Astrocyte of the spinal cord (primary cell): Measurements from ENCODE around the gene DGCR2.

Experiments
- DNase-seq: peaks from one replicate; pipeline ENCODE4 v3.0.0; 2011; ENCODE audit warnings: low read depth, low spot score
- H3K4me3 ChIP-seq: 2 replicates; pipeline ENCODE4 v1.5.1; 2011; ENCODE audit warnings: low read depth, mild to moderate bottlenecking, low read length, moderate library complexity
- CTCF ChIP-seq: IDR thresholded peaks from 2 replicates; pipeline ENCODE4 v1.5.1; 2012; ENCODE audit warnings: low read depth, mild to moderate bottlenecking, low read length, inconsistent platforms
- in situ Hi-C: cut with HindIII; loops from 2 replicates; pipeline ENCODE4 v1.10.0; 2017; ENCODE audit warnings: low sequenced_read_pairs

Gene DGCR2

GRCh38 chr22:19136915-19137314 is 14.7 kb upstream of the DGCR2 start:
- no peak overlapping the region for H3K4me3 ChIP-seq
- DNase-seq = no peak
- in situ Hi-C loops = no loop called here
- TF ChIP-seq CTCF = no peak

DNA sequence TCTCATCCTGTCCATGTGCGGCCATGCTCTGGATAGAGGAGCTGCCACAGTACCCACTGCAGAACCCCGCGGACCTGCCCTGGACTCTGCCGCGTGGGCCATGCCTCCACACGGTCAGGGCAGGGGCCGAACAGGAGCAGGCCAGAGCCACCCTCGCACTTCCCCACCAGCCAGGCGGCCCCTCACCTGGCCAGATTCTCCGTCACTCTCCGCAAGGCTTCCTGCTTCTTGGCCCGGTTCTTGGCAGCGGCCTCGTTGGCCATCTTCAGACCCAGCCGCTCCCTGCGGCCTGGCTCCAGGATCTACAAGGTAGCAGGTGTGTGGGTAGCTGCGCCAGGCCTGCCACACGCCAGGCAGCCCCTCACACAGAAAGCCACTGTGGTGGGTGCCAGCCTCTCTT is 12.7 kb upstream of the DGCR2 start:
- no peak for DNase-seq
- no peak for TF ChIP-seq CTCF
- in situ Hi-C loops = no loop called here
- no peak overlapping the region for H3K4me3 ChIP-seq

DNA sequence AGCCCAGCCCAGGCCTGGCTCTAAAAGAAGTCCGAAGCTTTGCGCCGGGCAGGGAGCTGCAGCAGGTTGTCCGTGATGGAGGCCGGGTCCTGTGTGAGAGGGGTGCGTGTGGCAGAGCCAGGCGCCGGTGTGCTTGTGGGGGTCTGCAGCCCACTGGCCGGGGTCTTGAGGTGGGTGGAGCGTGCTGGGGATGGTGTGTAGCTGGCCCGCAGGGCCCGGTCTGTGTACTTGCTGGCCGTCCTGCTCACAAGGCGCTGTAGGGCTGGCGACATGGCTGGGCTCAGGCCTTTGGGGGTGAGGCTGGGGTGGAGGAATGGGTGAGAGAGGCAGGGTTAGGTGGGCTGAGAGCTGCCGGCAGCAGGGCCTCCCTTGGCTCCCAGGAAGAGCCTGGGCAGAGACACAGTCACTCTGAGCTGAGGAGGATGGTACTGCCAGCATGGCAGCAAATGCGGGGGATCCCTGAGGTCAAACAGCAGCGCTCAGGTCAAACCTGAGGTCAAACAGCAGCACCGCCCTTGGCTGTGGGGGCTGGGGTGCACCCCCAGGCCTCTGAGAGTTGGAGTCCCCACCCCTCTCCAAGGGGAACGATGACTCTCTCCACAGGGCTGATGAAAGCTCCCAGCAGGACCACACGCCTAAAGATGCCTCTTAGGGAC is 12.1 kb upstream of the DGCR2 start:
- DNase-seq = no peak
- H3K4me3 ChIP-seq = no peak overlapping the region
- no peak for TF ChIP-seq CTCF
- in situ Hi-C loops = no loop called here

- in situ Hi-C loops = no loop called here
- TF ChIP-seq CTCF = no peak
- H3K4me3 ChIP-seq = no peak overlapping the region
- DNase-seq = no peak
Observed at GRCh38 chr22:19133561-19133960, 11.3 kb upstream of the DGCR2 start.

DNA sequence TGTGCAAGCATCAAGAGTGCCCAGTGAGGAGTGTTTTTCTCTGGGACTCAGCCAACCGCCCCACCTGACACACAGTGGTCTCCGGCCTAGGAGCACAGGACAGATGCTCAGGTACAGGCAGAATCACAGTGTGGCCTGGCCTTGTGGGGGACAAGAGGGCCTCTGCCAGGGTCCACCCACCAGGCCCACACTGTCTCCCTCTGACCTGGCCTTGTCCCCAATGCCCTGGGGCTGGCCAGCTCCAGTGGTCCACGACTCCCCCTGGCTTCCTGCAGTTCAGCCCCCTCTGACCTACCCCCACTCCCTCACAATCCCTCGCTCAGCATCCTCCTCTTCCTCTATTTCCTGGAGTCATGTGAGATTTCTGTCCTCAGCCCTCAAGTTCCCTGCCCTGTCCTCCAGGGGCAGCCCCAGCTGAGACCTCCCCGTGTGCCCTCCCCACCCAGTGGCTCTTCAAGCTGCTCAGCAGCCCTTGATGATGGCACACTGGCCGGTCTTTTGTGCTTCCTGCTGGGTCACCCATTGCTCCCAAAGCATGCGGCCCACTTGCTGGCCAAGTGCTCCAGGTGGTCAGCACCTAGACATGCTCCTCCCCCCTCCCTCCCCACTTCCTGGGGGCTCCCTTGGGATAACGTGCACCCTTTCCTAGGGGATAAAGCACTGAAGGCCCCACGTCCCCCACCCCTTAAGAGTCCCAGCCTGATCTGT is 10.6 kb upstream of the DGCR2 start:
- TF ChIP-seq CTCF = no peak
- no peak for DNase-seq
- in situ Hi-C loops = no loop called here
- H3K4me3 ChIP-seq = no peak overlapping the region

DNA sequence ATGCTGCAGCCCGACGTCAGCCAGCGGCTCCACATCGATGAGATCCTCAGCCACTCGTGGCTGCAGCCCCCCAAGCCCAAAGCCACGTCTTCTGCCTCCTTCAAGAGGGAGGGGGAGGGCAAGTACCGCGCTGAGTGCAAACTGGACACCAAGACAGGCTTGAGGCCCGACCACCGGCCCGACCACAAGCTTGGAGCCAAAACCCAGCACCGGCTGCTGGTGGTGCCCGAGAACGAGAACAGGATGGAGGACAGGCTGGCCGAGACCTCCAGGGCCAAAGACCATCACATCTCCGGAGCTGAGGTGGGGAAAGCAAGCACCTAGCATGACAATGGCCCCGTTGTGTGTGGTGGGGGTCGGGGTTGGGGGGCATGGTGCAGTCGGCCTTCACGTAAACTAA is 9.9 kb upstream of the DGCR2 start:
- no peak overlapping the region for H3K4me3 ChIP-seq
- in situ Hi-C loops = no loop called here
- no peak for TF ChIP-seq CTCF

More for the DNA sequence above, 9.9 kb upstream of the DGCR2 start:
- no peak for DNase-seq
